HG03342 (cell line): ENCODE measurements around the gene TRIM24.
A peak's percentile ranks its signal among the peaks of the same experiment; 100 is the strongest.

Experiments
- ATAC-seq: cut with Tn5 transposase; IDR thresholded peaks from one replicate; pipeline ENCODE4 v1.9.1; 2021; ENCODE audit warnings: mild to moderate bottlenecking, moderate library complexity; ENCODE audit not compliant: unreplicated experiment

Gene TRIM24

DNA sequence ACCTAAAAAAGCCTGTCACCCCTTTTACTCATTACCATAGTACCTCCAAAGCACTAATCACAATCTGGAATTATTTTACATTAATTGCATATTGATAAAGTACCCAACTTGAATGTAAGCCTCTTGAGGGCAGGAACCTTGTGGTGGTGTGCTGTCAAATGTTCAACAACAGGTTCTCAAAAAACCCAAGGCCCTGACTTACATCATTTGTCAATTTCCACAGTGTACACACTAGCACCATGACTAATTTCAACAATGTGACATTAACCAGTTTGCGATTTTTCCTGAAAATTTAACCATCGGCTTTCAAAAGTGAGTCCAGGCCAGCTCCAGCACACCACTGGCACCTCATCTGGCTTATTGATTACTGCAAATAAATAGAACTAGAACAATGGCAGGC, 153.6 kb downstream of the TRIM24 start:
- no peak for ATAC-seq

DNA sequence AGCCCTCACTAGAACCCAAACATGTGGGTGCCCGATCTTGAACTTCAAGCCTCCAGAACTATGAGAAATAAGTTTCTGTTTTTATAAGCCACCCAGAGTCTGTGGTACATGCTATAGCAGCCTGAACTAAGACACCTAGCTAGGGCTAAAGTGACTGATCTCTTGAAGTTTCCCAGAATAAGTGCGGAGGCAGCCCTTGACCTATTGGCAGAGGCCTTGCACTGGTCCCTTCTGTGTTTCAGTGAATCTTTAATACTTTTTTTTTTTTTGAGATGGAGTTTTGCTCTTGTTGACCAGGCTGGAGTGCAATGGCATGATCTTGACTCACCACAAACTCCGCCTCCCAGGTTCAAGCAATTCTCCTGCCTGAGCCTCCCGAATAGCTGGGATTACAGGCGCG, 156.0 kb downstream of the TRIM24 start:
- ATAC-seq: no peak

DNA sequence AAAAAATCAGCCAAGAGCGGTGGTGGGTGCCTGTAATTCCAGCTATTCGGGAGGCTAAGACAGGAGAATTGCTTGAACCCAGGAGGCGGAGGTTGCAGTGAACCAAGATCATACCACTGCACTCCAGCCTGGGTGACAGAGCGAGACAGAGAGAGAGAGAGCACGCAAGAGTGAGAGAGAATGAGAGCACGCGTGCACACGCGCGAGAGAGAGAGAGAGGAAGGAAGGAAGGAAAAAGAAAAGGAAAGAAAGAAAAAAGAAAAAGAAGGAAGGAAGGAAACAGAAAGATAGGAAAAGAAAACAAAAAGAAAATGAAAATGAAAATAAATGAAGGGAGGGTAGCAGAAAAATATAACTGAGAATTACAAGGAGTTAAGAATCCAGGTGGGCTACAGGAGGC, 158.4 kb downstream of the TRIM24 start:
- no peak for ATAC-seq

DNA sequence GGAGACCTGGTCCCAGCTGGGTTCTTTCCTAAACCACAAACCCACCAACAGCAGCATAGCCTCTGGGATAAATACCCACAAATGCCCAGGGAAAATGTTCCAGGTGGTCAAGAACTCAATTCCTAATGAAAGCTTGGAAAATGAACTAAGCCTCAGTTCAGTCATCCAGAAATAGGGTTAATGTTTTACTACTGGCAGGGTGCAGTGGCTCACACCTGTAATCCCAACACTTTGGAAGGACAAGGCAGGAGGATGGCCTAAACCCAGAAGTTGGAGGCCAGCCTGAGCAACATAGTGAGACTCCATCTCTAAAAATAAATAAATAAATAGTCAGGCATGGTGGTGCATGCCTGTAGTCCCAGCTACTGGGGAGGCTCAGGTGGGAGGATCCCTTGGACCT, 158.9 kb downstream of the TRIM24 start:
- ATAC-seq: no peak

DNA sequence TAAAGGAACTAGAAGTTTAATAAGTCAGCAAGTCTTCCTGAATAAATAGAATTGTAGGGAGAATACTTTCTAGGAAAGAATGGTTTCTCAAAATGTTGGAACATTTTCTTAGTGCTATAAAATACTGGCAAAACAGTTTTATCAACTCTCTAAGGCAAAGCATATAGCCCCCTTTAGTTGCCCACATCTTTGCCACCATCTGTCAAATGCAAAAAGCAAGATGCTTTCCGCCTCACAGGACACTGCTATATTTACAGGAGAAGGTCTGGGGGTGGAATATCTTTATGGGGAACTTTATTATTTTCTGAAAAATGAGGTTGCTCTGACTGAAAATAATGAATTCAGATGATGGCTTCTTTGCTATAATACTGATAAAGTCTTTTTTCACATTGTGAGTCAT, 162.8 kb downstream of the TRIM24 start:
- no peak for ATAC-seq

DNA sequence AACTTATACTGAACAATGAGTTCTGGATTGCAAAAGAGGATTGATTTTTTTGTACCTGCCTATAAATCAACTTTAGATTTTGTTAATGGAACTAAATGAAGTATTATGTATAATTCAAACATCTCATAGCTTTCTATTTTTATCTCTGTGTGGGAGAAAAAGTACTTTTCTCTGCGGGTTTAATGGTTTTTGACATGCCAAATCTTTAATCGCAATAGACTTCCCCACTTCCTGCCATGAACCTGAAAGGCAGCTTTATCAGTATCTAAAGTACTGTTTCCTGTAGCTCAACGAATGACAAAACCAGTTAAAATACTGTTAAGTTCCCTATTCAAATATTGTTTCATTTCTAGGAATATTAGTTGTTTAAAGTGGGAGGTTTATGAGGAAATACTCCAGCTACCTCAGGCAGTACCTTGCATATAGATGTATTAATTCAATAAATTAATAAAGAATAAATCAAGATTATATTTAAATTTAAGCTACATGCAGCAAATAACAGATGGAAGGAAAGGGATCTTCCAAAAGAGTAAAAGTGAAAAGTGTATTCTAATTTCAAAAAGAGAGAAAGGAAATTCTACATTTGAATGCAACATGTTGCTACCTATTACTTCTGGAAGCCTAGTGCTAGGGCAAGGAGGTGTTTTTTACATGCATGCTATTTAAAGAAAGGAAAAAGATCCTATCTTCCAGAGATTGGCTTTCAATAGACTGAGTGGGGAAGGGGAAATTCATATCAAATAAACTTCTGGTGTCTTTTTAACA, 165.2 kb downstream of the TRIM24 start:
- ATAC-seq: no peak

DNA sequence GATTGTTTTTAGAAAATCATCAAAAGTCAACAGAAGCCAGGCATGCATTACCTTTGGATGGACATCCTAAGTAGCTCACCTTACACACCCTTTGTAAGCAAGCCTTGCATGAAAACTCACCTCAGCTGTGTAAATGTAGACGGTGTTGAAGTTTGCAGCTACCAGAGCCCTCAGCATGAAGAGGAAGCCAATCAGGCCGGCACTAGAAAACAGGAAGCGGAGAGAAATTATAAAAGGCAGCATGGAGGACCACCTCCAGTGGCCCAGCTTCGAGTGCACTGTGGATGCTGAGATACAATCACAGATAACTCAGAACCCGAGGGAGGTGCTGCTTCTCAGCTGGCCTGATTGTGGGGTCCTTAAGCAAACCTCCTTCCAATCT, 165.8 kb downstream of the TRIM24 start:
- peak; percentile 51 for ATAC-seq

DNA sequence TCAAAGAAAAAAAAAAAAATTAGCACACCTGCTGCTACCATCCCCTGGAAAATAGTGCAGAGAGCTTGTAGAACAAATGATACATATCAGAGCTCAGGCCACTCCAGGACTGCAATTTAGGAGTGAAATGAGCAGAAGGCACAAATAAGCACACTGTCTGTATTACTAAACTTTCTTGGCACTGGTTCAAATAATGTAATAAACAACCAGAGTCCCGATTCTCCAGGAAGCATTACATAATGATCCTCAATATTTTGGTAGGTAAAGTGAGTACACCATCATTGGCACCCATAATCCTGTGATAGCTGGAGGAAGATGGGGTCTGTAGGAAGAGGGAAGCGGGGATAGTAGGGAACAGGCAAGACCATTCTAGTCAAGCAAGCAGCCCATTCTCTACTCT, 166.8 kb downstream of the TRIM24 start:
- ATAC-seq: no peak

DNA sequence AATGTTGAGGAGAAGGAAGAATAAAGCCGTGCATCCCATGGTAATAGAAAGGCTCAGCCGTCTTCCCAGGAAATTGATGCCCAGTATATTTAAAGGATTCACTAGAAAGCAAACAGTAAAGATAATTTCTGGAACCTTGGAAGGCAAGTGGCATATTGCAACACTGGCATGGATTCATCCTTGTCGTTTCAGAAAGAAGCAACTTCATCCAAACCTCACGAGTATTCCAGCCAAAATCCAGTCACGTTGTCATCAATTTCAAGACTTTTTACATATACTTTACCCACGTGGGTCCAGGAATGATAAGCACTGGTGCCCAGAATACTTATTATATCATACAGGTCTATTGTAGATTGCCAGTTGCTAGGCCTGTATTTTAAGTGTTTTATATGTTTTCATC, 167.3 kb downstream of the TRIM24 start:
- no peak for ATAC-seq

DNA sequence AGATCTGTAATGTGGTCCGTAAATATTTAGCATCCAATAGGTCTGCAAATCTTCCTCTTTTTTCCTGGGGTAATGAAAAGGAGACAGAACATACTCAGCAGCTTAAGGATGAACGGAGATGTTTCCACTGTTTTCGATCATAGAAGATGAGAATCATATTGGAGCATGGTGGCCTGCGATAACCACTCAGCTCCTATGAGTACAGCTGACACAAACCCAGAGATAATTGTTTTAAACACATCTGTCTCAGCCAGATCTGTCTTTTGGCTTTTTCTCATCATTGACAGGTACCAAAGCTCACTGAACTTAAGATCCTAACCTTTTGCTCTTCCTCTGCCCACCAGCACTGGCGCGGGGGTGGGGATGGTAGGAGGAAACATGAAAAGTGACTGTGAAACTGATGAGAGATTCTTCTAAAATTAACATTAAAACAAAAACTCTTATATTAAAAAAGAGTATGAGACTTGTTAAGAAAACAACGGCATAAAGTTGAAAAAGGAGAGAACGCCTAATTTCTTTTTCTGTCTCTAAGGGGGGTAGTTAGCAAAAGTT, 170.1 kb downstream of the TRIM24 start:
- ATAC-seq: no peak

DNA sequence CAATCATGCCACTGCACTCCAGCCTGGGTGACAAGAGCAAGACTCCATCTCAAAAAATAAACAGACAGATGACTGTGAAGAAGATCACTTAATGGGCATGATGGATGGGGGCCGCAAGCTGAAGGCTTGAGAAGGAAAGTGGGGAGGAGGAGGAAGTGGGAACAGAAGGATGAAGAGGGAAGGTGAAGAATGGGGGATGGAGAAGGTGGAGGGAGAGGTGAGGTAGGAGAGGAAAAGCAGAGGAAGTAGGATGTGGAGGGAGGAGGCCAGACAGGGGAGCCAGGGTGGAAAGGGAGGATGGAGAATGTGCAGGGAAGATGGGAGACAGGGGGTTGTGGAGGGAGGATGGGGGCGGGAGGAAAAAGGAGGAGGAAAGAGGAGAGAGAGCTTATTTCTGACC, 172.3 kb downstream of the TRIM24 start:
- ATAC-seq: no peak

DNA sequence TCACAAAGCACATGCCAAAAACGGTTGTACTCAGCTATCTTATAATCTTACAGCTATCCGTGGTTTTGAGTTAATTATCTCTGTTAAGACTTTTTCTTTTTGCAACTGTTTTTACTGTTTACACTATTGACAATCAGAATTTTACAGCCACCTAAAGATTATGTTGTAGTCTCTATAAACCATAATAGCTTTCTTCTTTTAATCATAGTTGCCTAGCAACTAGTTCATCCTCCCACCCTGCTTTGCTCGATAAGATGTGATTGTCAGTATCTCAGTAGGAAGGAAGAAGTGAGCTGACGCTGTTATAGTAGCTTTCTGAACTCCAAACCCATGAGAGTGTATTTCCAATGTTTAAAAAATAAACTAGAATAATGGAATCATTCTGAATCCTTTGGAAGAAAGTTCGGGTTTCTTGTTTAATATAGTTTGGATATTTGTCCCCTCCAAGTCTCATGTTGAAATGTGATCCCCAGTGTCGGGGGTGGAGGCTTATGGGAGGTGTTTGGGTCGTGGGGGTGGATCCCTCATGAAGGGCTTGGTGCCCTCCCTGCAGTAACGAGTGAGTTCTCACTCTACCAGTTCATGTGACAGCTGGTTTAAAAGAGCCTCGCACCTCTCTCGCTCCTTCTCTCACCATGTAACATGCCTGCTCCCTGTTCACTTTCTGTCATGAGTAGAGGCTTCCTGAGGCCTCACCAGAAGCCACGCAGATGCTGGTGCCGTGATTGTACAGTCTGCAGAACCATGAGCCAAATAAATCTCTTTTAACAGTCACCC, 173.0 kb downstream of the TRIM24 start:
- ATAC-seq: no peak
